ENCODE measurements around the gene SORCS3. TPM values are rescaled to one million over a fixed set of nuclear protein-coding genes. Genes with fewer than 3 reads are reported as not detected.

Gene SORCS3
- polyA plus RNA-seq, 1 donor (not counting 4 experiments of a cell fraction or from before 2014, with no cell fraction given) = not detected

DNA sequence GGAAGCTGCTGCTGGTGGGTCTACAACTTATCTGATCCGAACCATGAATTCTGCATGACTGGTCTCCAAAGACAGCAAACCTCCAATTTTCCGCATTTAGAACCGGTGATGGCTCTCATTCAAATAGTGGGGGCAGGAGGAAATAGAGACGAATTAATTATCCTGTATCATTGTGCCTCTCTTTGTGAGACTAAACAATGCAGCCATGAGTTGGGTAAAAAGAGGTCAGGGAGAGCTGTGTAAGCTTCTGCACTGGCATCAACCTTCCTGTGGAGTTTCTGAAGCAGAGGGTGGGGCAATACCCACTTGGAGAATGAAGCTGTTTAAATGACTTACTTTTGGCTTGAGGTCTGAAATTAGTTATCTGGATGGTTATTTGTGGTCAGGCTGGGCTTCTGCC is 266.4 kb downstream of the SORCS3 start:
- Histone ChIP-seq H3K9ac (ENCODE audit: control insufficient read depth, extremely low read depth, insufficient read depth, low read length) (no peak overlapping the region), H3K9me1 (ENCODE audit: control insufficient read depth, extremely low read depth, insufficient read depth, low read length) (no peaks in the 10 kb centered on the region), H3K27ac (ENCODE audit: control insufficient read depth, insufficient read depth, low read length) (no peak overlapping the region), H4K20me1 (ENCODE audit: control insufficient read depth, extremely low read depth, insufficient read depth, low read length) (no peaks in the 10 kb centered on the region), H3K79me2 (ENCODE audit: control insufficient read depth, insufficient read depth, low read length) (no peaks in the 10 kb centered on the region), H3K4me3 (ENCODE audit: control insufficient read depth in 2 of 3, extremely low read depth in 1 of 3, insufficient read depth in 2 of 3, low read depth in 1 of 3, low read length in 3 of 3) (no peak overlapping the region), H3K4me1 (ENCODE audit: control insufficient read depth, extremely low read depth, insufficient read depth, low read length) (no peaks in the 10 kb centered on the region), H2AFZ (ENCODE audit: control insufficient read depth, low read length) (no peak overlapping the region), H3K27me3 (ENCODE audit: control insufficient read depth, extremely low read depth, insufficient read depth, low read length) (no peaks in the 10 kb centered on the region), H3K4me2 (ENCODE audit: control insufficient read depth, extremely low read depth, insufficient read depth, low read depth, low read length) (no peak overlapping the region), H3K9me3 (ENCODE audit: control insufficient read depth, low read depth, low read length) (no peaks in the 10 kb centered on the region), H3K36me3 (ENCODE audit: control insufficient read depth in 2 of 2, extremely low read depth in 1 of 2, insufficient read depth in 2 of 2, low read length in 2 of 2) (no peaks in the 10 kb centered on the region)
- TF ChIP-seq EZH2 (IDR thresholded peaks at IDR 0.05; ENCODE audit: low read length) = no peak
- TF ChIP-seq, protein P1, sequence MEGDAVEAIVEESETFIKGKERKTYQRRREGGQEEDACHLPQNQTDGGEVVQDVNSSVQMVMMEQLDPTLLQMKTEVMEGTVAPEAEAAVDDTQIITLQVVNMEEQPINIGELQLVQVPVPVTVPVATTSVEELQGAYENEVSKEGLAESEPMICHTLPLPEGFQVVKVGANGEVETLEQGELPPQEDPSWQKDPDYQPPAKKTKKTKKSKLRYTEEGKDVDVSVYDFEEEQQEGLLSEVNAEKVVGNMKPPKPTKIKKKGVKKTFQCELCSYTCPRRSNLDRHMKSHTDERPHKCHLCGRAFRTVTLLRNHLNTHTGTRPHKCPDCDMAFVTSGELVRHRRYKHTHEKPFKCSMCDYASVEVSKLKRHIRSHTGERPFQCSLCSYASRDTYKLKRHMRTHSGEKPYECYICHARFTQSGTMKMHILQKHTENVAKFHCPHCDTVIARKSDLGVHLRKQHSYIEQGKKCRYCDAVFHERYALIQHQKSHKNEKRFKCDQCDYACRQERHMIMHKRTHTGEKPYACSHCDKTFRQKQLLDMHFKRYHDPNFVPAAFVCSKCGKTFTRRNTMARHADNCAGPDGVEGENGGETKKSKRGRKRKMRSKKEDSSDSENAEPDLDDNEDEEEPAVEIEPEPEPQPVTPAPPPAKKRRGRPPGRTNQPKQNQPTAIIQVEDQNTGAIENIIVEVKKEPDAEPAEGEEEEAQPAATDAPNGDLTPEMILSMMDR (optimal IDR thresholded peaks at IDR 0.05 in 1 of 3, IDR thresholded peaks at IDR 0.05 in 1 of 3, conservative IDR thresholded peaks at IDR 0.05 in 1 of 3; ENCODE audit: extremely low read depth in 1 of 3, insufficient read depth in 2 of 3, low read length in 3 of 3) = no peak
- no peak for FAIRE-seq
- dilution Hi-C loops (cut with MboI; ENCODE audit: extremely low pct_ligation_motif_present, low sequenced_read_pairs) = no loop called here
- DNase-seq (ENCODE audit: low read depth, low spot score) = no peak

DNA sequence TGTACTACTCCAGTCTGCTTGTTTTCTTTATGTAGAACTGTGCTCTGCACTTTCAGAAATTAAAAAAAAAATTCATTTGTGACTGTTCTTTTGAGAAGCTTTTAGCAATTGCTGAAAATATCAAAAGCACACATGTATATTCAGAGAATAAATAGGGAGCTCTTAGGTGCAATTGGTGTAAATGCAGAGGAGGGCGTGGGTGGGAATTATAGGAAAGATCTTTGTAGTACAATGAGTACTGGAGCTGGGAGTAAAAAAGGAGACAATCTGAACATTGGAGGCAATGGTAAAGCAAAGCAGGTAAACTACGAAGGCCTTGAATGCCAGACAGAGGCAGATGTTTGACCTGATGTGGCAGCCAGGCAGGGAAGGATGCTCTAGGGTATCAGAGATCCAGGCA is 267.5 kb downstream of the SORCS3 start:
- Histone ChIP-seq H3K27ac (ENCODE audit: control insufficient read depth, insufficient read depth, low read length) (no peak overlapping the region), H3K79me2 (ENCODE audit: control insufficient read depth, insufficient read depth, low read length) (no peaks in the 10 kb centered on the region), H4K20me1 (ENCODE audit: control insufficient read depth, extremely low read depth, insufficient read depth, low read length) (no peaks in the 10 kb centered on the region), H3K4me3 (ENCODE audit: control insufficient read depth in 2 of 3, extremely low read depth in 1 of 3, insufficient read depth in 2 of 3, low read depth in 1 of 3, low read length in 3 of 3) (no peak overlapping the region), H3K4me2 (ENCODE audit: control insufficient read depth, extremely low read depth, insufficient read depth, low read depth, low read length) (no peak overlapping the region), H3K9me1 (ENCODE audit: control insufficient read depth, extremely low read depth, insufficient read depth, low read length) (no peaks in the 10 kb centered on the region), H3K27me3 (ENCODE audit: control insufficient read depth, extremely low read depth, insufficient read depth, low read length) (no peaks in the 10 kb centered on the region), H3K36me3 (ENCODE audit: control insufficient read depth in 2 of 2, extremely low read depth in 1 of 2, insufficient read depth in 2 of 2, low read length in 2 of 2) (no peaks in the 10 kb centered on the region), H3K9ac (ENCODE audit: control insufficient read depth, extremely low read depth, insufficient read depth, low read length) (no peak overlapping the region), H3K9me3 (ENCODE audit: control insufficient read depth, low read depth, low read length) (no peaks in the 10 kb centered on the region), H3K4me1 (ENCODE audit: control insufficient read depth, extremely low read depth, insufficient read depth, low read length) (no peaks in the 10 kb centered on the region), H2AFZ (ENCODE audit: control insufficient read depth, low read length) (no peak overlapping the region)
- TF ChIP-seq EZH2 (IDR thresholded peaks at IDR 0.05; ENCODE audit: low read length) = no peak
- TF ChIP-seq, protein P1 (optimal IDR thresholded peaks at IDR 0.05 in 1 of 3, IDR thresholded peaks at IDR 0.05 in 1 of 3, conservative IDR thresholded peaks at IDR 0.05 in 1 of 3; ENCODE audit: extremely low read depth in 1 of 3, insufficient read depth in 2 of 3, low read length in 3 of 3) = no peak
- FAIRE-seq (no peak), DNase-seq (ENCODE audit: low read depth, low spot score) (no peak)
- dilution Hi-C loops (cut with MboI; ENCODE audit: extremely low pct_ligation_motif_present, low sequenced_read_pairs) = no loop called here
